ENCODE results near the gene FGF12.

The FGF12 gene

DNA sequence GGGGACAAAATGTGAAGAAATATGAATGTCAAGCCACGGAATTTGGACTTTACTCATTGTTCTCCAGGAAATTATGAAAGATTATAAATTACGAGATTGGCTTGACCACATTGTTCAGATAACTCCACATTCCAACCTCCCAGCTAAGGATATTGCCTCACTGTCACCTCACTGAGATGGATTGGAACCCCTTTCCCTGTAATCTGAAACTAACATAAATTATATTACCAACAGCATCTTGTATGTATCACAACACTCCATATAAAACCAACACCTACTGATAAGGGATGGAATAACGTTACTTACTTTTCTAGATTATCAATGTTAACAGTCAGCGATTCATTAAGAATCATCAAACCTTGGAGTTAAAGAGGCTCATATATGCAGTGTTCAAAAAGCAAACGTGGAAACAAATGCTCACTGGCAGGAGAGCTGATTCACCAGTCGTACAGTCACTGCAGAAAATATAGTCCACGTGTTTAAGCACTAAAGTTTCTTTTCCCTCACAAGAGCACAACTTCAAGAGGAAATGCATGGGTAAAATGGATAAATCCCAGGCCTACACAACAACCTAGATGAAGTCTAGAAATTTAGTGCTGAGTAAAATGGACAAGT, 451.5 kb downstream of the FGF12 start:
- no peak overlapping the region for H3K27ac ChIP-seq
- no peak overlapping the region for H3K4me2 ChIP-seq
- H4K20me1 ChIP-seq = no peaks in the 10 kb centered on the region
- no peaks in the 10 kb centered on the region for H3K36me3 ChIP-seq
- H3K9me3 ChIP-seq (replicated peaks in 1 of 11) = no peaks in the 10 kb centered on the region
- no peak for TF ChIP-seq Cebpa-rat (IDR thresholded peaks at IDR 0.05)
- H3K4me1 ChIP-seq = peaks cover 0 to 10% (median 2%) of the 10 kb centered on the region in 10 experiments; a peak in 8 of 20 replicates
- H3K9ac ChIP-seq = no peak overlapping the region
- no peaks in the 10 kb centered on the region for H3K27me3 ChIP-seq
- H3K4me3 ChIP-seq = no peak overlapping the region

DNA sequence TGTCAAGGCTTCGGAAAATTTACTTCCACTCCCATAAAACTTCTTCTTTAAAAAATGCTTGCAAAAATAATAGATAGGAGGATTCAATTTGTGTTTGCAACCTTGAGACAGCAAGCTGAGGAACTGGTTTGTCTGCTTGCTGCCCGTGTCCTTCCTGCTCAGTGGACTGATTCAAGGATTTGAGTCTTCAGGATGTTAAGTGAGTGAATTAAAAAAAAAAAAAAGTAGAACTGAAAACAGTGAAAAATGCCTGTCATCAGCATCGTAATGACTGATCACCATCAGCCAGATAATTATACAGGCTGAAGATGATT, 453.7 kb downstream of the FGF12 start:
- no peak overlapping the region for H3K4me3 ChIP-seq
- no peaks in the 10 kb centered on the region for H3K9me3 ChIP-seq (replicated peaks in 1 of 11)
- no peak overlapping the region for H3K27ac ChIP-seq
- no peak for TF ChIP-seq Cebpa-rat (IDR thresholded peaks at IDR 0.05)
- no peak overlapping the region for H3K9ac ChIP-seq
- H3K4me1 ChIP-seq = no peaks in the 10 kb centered on the region
- H3K36me3 ChIP-seq = no peaks in the 10 kb centered on the region
- no peaks in the 10 kb centered on the region for H3K27me3 ChIP-seq
- H3K4me2 ChIP-seq = no peak overlapping the region
- no peaks in the 10 kb centered on the region for H4K20me1 ChIP-seq

DNA sequence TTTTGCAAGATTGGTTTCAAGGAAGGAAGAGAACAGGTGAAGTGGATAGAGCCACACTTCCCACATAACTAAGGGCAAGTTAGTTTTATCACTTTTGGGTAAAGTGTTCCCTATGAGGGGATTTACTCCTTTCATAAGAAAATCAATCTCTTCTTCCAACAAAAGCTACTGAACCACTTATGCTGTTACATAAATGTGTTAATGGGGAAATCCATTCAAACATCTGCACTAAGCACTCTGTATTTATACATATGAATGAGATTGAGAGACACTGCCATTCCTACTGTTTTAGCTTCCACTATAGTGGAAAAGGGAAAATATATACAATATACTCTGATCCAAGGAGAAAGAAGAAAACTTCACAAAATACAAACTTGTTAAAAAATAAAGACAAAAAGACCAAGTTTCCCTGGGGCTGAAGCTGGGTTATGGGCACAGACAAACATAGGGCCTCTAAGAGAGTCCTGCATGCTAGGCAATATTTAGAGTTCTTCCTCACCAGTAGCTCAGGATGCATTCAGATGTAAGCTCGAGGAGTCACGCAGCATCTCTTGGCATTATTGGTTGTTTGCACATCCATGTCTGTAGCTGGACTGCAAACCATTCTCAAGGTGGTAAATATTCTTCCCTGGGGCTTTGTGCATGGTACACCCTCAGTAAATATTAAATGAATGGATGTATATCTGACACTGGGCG, 454.2 kb downstream of the FGF12 start:
- no peak overlapping the region for H3K4me2 ChIP-seq
- H3K9me3 ChIP-seq (replicated peaks in 1 of 11) = no peaks in the 10 kb centered on the region
- H3K9ac ChIP-seq = no peak overlapping the region
- no peaks in the 10 kb centered on the region for H4K20me1 ChIP-seq
- no peak overlapping the region for H3K27ac ChIP-seq
- TF ChIP-seq Cebpa-rat (IDR thresholded peaks at IDR 0.05) = no peak
- H3K4me3 ChIP-seq = no peak overlapping the region
- H3K27me3 ChIP-seq = no peaks in the 10 kb centered on the region
- H3K36me3 ChIP-seq = no peaks in the 10 kb centered on the region
- no peaks in the 10 kb centered on the region for H3K4me1 ChIP-seq

DNA sequence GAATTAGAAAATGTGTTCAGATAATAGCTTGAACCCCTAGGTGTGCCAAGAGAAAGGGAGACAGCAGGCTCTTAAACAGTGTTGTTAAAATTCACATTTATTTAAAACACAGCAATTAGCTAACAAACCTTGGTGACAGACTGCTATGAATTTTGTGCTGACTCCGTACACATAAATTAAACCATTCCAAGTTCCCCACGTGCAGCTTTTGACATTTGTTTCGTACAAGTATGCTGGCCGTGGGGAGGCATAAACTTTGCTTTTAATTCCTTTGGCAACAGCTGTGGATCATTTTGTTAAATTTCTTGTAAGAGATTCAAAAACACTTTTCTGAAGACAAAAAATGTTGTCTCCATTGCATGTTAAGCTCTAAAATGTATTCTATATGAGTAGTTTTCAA, 465.3 kb downstream of the FGF12 start:
- Histone ChIP-seq H3K4me3 (no peak overlapping the region), H3K4me2 (no peak overlapping the region), H4K20me1 (no peaks in the 10 kb centered on the region), H3K9me3 (replicated peaks in 1 of 11) (no peaks in the 10 kb centered on the region), H3K36me3 (no peaks in the 10 kb centered on the region), H3K27me3 (no peaks in the 10 kb centered on the region), H3K9ac (no peak overlapping the region), H3K27ac (no peak overlapping the region), H3K4me1 (no peaks in the 10 kb centered on the region)
- TF ChIP-seq Cebpa-rat (IDR thresholded peaks at IDR 0.05) = no peak

DNA sequence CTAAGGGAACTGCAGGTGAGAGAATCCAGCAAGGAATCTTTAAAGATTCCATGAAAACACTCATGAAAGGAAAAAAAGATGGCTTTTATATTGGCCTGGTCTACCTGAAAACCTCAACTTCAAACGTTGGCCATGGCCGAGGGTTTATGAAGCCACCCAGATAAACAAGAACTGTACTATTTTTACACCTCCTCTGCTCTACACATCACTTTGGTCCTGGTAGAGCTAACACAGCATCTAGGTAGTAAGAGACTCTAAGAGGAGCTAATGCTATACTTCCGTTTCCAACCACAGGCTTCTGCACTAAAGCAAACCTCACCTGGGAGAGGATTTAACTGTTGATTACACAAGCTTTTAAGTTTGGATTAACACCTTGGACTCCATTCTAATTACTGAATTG, 466.2 kb downstream of the FGF12 start:
- no peaks in the 10 kb centered on the region for H3K9me3 ChIP-seq (replicated peaks in 1 of 11)
- H3K4me2 ChIP-seq = no peak overlapping the region
- no peak for TF ChIP-seq Cebpa-rat (IDR thresholded peaks at IDR 0.05)
- H3K36me3 ChIP-seq = no peaks in the 10 kb centered on the region
- H4K20me1 ChIP-seq = no peaks in the 10 kb centered on the region
- no peak overlapping the region for H3K9ac ChIP-seq
- no peak overlapping the region for H3K4me3 ChIP-seq
- no peak overlapping the region for H3K27ac ChIP-seq
- no peaks in the 10 kb centered on the region for H3K27me3 ChIP-seq
- H3K4me1 ChIP-seq = no peaks in the 10 kb centered on the region

DNA sequence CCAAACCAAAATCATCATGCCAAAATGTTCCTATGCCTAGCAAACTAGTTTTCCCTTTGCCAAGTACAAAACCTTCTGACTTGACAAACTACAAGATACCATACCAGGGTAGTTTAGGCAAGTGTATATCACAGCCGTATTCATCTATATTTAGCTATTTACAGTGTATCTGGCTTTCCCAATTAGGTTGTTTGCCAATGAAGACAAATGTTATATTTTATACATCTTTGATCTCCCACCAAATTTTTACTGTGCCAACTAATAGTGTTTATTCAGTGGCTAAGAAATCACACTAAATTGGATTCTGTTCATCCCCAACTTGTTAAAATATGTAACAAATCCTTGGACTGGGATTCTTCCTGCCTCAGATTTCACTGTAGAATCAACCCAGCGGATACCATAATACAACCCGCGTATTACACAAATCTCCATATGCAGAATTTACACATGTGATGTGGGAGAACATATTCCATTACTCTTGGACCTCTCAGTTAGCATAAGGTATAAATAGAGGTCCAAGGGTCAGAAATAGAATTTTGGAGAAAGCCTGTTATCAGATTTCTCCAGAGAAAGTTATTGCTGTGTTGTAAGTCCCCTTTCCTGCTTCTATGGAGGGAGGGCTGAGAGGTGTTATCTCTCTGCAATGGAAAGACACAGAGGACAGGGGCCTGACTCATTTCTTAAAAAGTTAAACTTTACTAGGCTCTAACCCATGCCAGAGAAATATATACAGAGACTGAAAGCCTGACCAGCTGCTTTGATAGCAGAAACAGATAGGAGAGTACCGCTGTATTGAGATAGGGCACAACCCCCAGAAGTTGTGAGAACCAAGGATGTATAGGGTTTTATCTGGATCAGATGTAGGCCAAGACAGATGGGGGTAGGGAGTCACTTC, 467.0 kb downstream of the FGF12 start:
- Histone ChIP-seq H4K20me1 (no peaks in the 10 kb centered on the region), H3K4me2 (no peak overlapping the region), H3K27ac (no peak overlapping the region), H3K9me3 (replicated peaks in 1 of 11) (no peaks in the 10 kb centered on the region), H3K27me3 (no peaks in the 10 kb centered on the region), H3K9ac (no peak overlapping the region), H3K4me3 (no peak overlapping the region), H3K4me1 (no peaks in the 10 kb centered on the region), H3K36me3 (no peaks in the 10 kb centered on the region)
- no peak for TF ChIP-seq Cebpa-rat (IDR thresholded peaks at IDR 0.05)

DNA sequence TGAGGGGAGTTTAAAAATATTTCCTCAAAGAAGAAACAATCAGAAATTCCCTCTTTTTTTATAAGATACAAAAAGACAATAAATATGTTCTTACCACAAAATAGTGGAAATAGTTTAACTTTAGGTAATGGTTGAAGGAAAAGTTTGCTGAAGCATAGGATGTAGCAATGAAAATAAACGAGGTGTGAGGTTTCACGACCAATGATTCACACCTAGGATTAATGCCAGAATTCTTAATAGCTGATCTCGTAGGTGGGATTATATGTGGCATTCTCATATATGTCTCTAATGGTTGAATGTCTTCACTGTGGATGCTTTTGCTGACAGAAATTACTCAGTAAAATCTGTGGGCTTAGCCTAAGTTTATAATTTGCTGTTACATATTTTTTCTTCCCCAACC, 467.7 kb downstream of the FGF12 start:
- H3K4me3 ChIP-seq = no peak overlapping the region
- H3K27ac ChIP-seq = no peak overlapping the region
- no peak overlapping the region for H3K4me2 ChIP-seq
- H3K4me1 ChIP-seq = no peaks in the 10 kb centered on the region
- H3K27me3 ChIP-seq = no peaks in the 10 kb centered on the region
- H3K36me3 ChIP-seq = no peaks in the 10 kb centered on the region
- H3K9ac ChIP-seq = no peak overlapping the region
- H3K9me3 ChIP-seq (replicated peaks in 1 of 11) = no peaks in the 10 kb centered on the region
- no peak for TF ChIP-seq Cebpa-rat (IDR thresholded peaks at IDR 0.05)
- no peaks in the 10 kb centered on the region for H4K20me1 ChIP-seq

DNA sequence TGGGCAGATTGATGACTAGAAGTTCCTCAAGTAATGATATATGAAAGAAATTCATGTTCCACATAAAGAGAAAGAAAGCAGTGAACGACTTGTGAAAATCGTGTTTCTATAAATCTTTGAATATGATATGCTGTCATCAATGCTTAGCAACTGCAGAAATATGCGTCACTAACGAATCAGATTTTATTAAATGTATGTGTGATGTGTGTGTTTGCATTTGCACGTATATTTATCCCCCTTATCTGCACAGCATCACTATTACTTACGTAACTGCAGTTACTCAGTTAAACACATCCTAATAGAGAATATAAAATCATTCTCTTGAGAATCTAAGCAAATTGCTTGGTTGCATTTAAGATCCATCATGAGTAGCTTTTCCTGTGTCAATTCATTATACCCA, 468.6 kb downstream of the FGF12 start:
- H3K27me3 ChIP-seq = no peaks in the 10 kb centered on the region
- H3K4me3 ChIP-seq = no peak overlapping the region
- TF ChIP-seq Cebpa-rat (IDR thresholded peaks at IDR 0.05) = no peak
- H3K9me3 ChIP-seq (replicated peaks in 1 of 11) = no peaks in the 10 kb centered on the region
- H4K20me1 ChIP-seq = no peaks in the 10 kb centered on the region
- no peaks in the 10 kb centered on the region for H3K36me3 ChIP-seq
- no peak overlapping the region for H3K4me2 ChIP-seq
- no peak overlapping the region for H3K27ac ChIP-seq
- H3K9ac ChIP-seq = no peak overlapping the region
- no peaks in the 10 kb centered on the region; a peak in 1 of 20 replicates for H3K4me1 ChIP-seq

DNA sequence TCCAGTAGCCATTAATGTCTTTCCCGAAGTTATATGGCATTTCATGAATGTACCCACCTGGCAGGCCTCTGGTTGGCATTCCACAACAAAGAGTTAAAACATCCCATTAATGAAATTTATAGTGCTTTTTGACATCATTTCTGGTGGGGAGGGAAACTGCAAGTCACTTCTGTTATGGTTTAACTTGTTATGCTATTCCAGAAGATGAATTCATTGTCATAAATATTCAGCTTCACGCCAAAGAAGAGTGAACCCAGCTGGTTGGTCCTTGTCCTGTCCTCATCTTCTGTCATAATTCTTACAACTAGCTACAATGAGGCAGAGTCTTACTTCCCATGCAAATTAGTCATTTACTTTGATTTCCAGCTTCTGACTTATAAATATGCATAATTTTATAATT, 471.5 kb downstream of the FGF12 start:
- H3K27me3 ChIP-seq = no peaks in the 10 kb centered on the region
- no peak overlapping the region for H3K4me3 ChIP-seq
- peaks cover 0 to 7% (median 0%) of the 10 kb centered on the region in 10 experiments; a peak in 4 of 20 replicates for H3K4me1 ChIP-seq
- no peak overlapping the region for H3K4me2 ChIP-seq
- H3K36me3 ChIP-seq = no peaks in the 10 kb centered on the region
- no peaks in the 10 kb centered on the region for H3K9me3 ChIP-seq (replicated peaks in 1 of 11)
- H4K20me1 ChIP-seq = no peaks in the 10 kb centered on the region
- no peak overlapping the region for H3K9ac ChIP-seq
- no peak overlapping the region for H3K27ac ChIP-seq
- no peak for TF ChIP-seq Cebpa-rat (IDR thresholded peaks at IDR 0.05)

All from BLaER1 treated with 17β-estradiol and CSF1 and Interleukin-3, amounts not matched to agents 10 nM and 100 nM (cell line).